IMR-90 (cell line): ENCODE results near the gene ADGRV1. TPM values are rescaled to one million over a fixed set of nuclear protein-coding genes. Genes with fewer than 3 reads are reported as not detected.

ENCODE experiments used
- ATAC-seq: fragments of 200-7000 bp; cut with Tn5 transposase; 2 replicates; pipeline ENCODE4 v1.9.1; 2020; ENCODE audit warnings: low read depth, mild to moderate bottlenecking, moderate library complexity
- BruUV-seq: library from RNA; stranded (reverse); fragments of 400-500 nt; replicated peaks from 2 replicates; lab custom pipeline; 2021; lab: Mats Ljungman, UMichigan
- CTCF ChIA-PET: fragments of 300-600 bp; formaldehyde crosslinking; extraction: SDS; loops from one replicate; lab custom pipeline; 2021; ENCODE audit warnings: antibody characterized with exemption; lab: Yijun Ruan, JAX
- POLR2A ChIA-PET: fragments of 300-600 bp; sonication (Branson Sonifier 250); formaldehyde crosslinking; loops from one replicate; lab custom pipeline; 2022; ENCODE audit warnings: antibody characterized with exemption; ENCODE audit not compliant: unreplicated experiment; lab: Charles Lee
- DNase-seq: peaks from one replicate; pipeline ENCODE4 v3.0.0; 2013
- H2AFZ ChIP-seq: replicated peaks from 2 replicates; pipeline ENCODE3; 2013; ENCODE audit warnings: low read length, mild to moderate bottlenecking; ENCODE audit not compliant: poor library complexity
- H2AK5ac ChIP-seq: 2 replicates; pipeline ENCODE4 v1.6.1; 2013; ENCODE audit warnings: low read depth, low read length, inconsistent platforms
- H2AK9ac ChIP-seq: replicated peaks from 2 replicates; pipeline ENCODE3; 2013; ENCODE audit warnings: mild to moderate bottlenecking, low read depth, low read length, moderate library complexity; ENCODE audit not compliant: poor library complexity
- H2BK120ac ChIP-seq: 2 replicates; pipeline ENCODE4 v1.6.1; 2013; ENCODE audit warnings: low read depth, low read length, inconsistent platforms
- H2BK15ac ChIP-seq: 3 replicates; pipeline ENCODE4 v1.6.1; 2013; ENCODE audit warnings: low read depth, low read length, inconsistent platforms
- H2BK20ac ChIP-seq: 2 replicates; pipeline ENCODE4 v1.6.1; 2013; ENCODE audit warnings: low read depth, mild to moderate bottlenecking, inconsistent platforms, low read length, moderate library complexity
- H2BK5ac ChIP-seq: 2 replicates; pipeline ENCODE4 v1.6.1; 2013; ENCODE audit warnings: mild to moderate bottlenecking, low read depth, low read length, inconsistent platforms; ENCODE audit not compliant: poor library complexity, severe bottlenecking
- H3K14ac ChIP-seq: replicated peaks from 2 replicates; pipeline ENCODE4 v1.6.1; 2013; ENCODE audit warnings: low read depth, low read length, inconsistent platforms
- H3K18ac ChIP-seq: 2 replicates; pipeline ENCODE4 v1.6.1; 2013; ENCODE audit warnings: low read depth, low read length, control low read depth
- H3K23ac ChIP-seq: 2 replicates; pipeline ENCODE4 v1.6.1; 2013; ENCODE audit warnings: low read depth, low read length, inconsistent platforms
- H3K27ac ChIP-seq: 2 replicates; pipeline ENCODE4 v1.5.1; 2013; ENCODE audit warnings: mild to moderate bottlenecking, control low read depth, low read length; ENCODE audit not compliant: insufficient read depth
- H3K27me3 ChIP-seq: 2 replicates; pipeline ENCODE4 v1.6.1; 2013; ENCODE audit warnings: low read length; ENCODE audit not compliant: control insufficient read depth, insufficient read depth
- H3K36me3 ChIP-seq: 2 replicates; pipeline ENCODE4 v1.6.1; 2013; ENCODE audit warnings: low read length, mixed read lengths; ENCODE audit not compliant: control insufficient read depth, insufficient read depth
- H3K4ac ChIP-seq: 2 replicates; pipeline ENCODE4 v1.6.1; 2013; ENCODE audit warnings: low read depth, low read length, inconsistent platforms
- H3K4me1 ChIP-seq: 2 replicates; pipeline ENCODE4 v1.6.1; 2013; ENCODE audit warnings: low read length, mixed read lengths; ENCODE audit not compliant: control insufficient read depth, insufficient read depth
- H3K4me2 ChIP-seq: 2 replicates; pipeline ENCODE4 v1.6.1; 2013; ENCODE audit warnings: low read depth, mild to moderate bottlenecking, control low read depth, low read length, moderate library complexity
- H3K4me3 ChIP-seq: 2 replicates; pipeline ENCODE4 v1.5.1; 2013; ENCODE audit warnings: low read depth, mild to moderate bottlenecking, control low read depth, low read length, moderate library complexity; ENCODE audit not compliant: insufficient read depth
- H3K56ac ChIP-seq: 2 replicates; pipeline ENCODE4 v1.6.1; 2013; ENCODE audit warnings: low read length, inconsistent platforms; ENCODE audit not compliant: insufficient read depth; ENCODE audit errors: extremely low read depth
- H3K79me1 ChIP-seq, 2 experiments: 2 replicates each; pipeline ENCODE4 v1.6.1; 2013; ENCODE audit warnings: low read length in 2 of 2, inconsistent platforms in 1 of 2, low read depth in 1 of 2
- H3K9ac ChIP-seq: 2 replicates; pipeline ENCODE4 v1.6.1; 2013; ENCODE audit warnings: low read depth, low read length, control low read depth
- H3K9me1 ChIP-seq: 2 replicates; pipeline ENCODE4 v1.6.1; 2013; ENCODE audit warnings: low read length, inconsistent platforms; ENCODE audit not compliant: insufficient read depth
- H3K9me3 ChIP-seq: 2 replicates; pipeline ENCODE4 v1.6.1; 2013; ENCODE audit warnings: low read length; ENCODE audit not compliant: control insufficient read depth, insufficient read depth
- H4K20me1 ChIP-seq: 2 replicates; pipeline ENCODE4 v1.6.1; 2013; ENCODE audit warnings: low read length, inconsistent platforms; ENCODE audit not compliant: insufficient read depth
- H4K5ac ChIP-seq: 2 replicates; pipeline ENCODE4 v1.6.1; 2013; ENCODE audit warnings: mild to moderate bottlenecking, low read depth, low read length, control low read depth
- H4K8ac ChIP-seq, 2 experiments: 2 replicates each; pipeline ENCODE4 v1.6.1; 2013; ENCODE audit warnings: low read depth in 2 of 2, low read length in 2 of 2, control low read depth in 1 of 2, inconsistent platforms in 1 of 2
- H4K91ac ChIP-seq: 2 replicates; pipeline ENCODE4 v1.6.1; 2013; ENCODE audit warnings: low read depth, low read length, inconsistent platforms; ENCODE audit not compliant: insufficient read depth
- SMC3 ChIP-seq: fragments of 150-350 bp; IDR thresholded peaks from 2 replicates; pipeline ENCODE4 v1.6.1; 2016; ENCODE audit warnings: low read depth, mild to moderate bottlenecking, antibody characterized with exemption, low read length, moderate library complexity
- USF2 ChIP-seq: fragments of 150-350 bp; IDR thresholded peaks from 2 replicates; pipeline ENCODE4 v1.6.1; 2017; ENCODE audit warnings: mild to moderate bottlenecking, antibody characterized with exemption, low read length, low read depth
- WGBS, 2 experiments: methylation state at CpG; one replicate each; pipeline versions ENCODE4 v1.1.5 to v1.1.7; 2013; ENCODE audit warnings: missing lambda C conversion rate in 2 of 2; ENCODE audit not compliant: insufficient read length in 1 of 2; ENCODE audit errors: extremely low coverage in 2 of 2; 5-methylcytosine and 5-hydroxymethylcytosine counted together
- dilution Hi-C: fragments of 300-500 bp; cut with HindIII; formaldehyde crosslinking; loops from one replicate; pipeline ENCODE4 v1.14.3; 2018; ENCODE audit warnings: low sequenced_read_pairs; ENCODE audit not compliant: unreplicated experiment
- in situ Hi-C: fragments of 300-500 bp; cut with MboI; formaldehyde crosslinking; loops from 3 replicates; pipeline ENCODE4 v1.14.3; 2019; ENCODE audit warnings: low sequenced_read_pairs, inconsistent platforms, mixed read lengths
- intact Hi-C: fragments of 100-400 bp; cut with micrococcal nuclease; formaldehyde crosslinking; loops from 2 replicates; pipeline ENCODE4 v1.10.0; 2022
- polyA plus RNA-seq, 3 experiments: library from polyadenylated mRNA; depleted of rRNA; stranded (reverse); fragments of >200 nt; gene quantifications; 2 replicates each; pipeline ENCODE4 v1.2.3, GENCODE V29; 2012; ENCODE audit warnings: low replicate concordance in 1 of 3
- total RNA-seq: library from RNA; depleted of rRNA; stranded (reverse); fragments of >200 nt; gene quantifications from 2 replicates; pipeline ENCODE4 v1.2.3, GENCODE V29; 2012

The ADGRV1 gene
- total and polyA plus RNA-seq, 2 of the 4 experiments (the other 2 are of a cell fraction), result under 0.01 TPM; not detected in 1

GRCh38 chr5:90746119-90746518 lies 187.5 kb downstream of the ADGRV1 start:
- H4K5ac ChIP-seq, result no peak overlapping the region
- H3K36me3 ChIP-seq, result no peaks in the 10 kb centered on the region
- H4K20me1 ChIP-seq, result no peaks in the 10 kb centered on the region
- no peak overlapping the region for H2BK120ac ChIP-seq
- H3K79me1 ChIP-seq, result no peaks in the 10 kb centered on the region
- in situ Hi-C loops (no loop called here), intact Hi-C loops (no loop called here), dilution Hi-C loops (no loop called here)
- no peaks in the 10 kb centered on the region for H3K9me3 ChIP-seq
- H2BK15ac ChIP-seq, result no peak overlapping the region
- ATAC-seq, result no peak
- no peak for DNase-seq
- no CpG with 5 or more reads among the region's 1 CpG for WGBS, 2 experiments
- H4K91ac ChIP-seq, result no peak overlapping the region
- H3K14ac ChIP-seq, result no peak overlapping the region
- H3K4me3 ChIP-seq, result no peak overlapping the region
- H3K4me1 ChIP-seq, result no peaks in the 10 kb centered on the region
- no peak overlapping the region for H3K23ac ChIP-seq
- no peak overlapping the region for H2BK5ac ChIP-seq
- H3K27me3 ChIP-seq, result no peaks in the 10 kb centered on the region
- H3K27ac ChIP-seq, result no peak overlapping the region
- H3K18ac ChIP-seq, result no peak overlapping the region
- TF ChIP-seq SMC3, result no peak
- no peak for TF ChIP-seq USF2
- H3K4ac ChIP-seq, result no peak overlapping the region
- no peak overlapping the region for H2BK20ac ChIP-seq
- H3K9ac ChIP-seq, result no peak overlapping the region
- no peak overlapping the region for H3K56ac ChIP-seq
- no peak overlapping the region for H2AK5ac ChIP-seq
- no peaks in the 10 kb centered on the region for H3K9me1 ChIP-seq
- H4K8ac ChIP-seq, result no peak overlapping the region
- no peak overlapping the region for H2AFZ ChIP-seq
- no peak overlapping the region for H2AK9ac ChIP-seq
- H3K4me2 ChIP-seq, result no peak overlapping the region
- ChIA-PET CTCF (no interaction called here), POLR2A (no interaction called here)
- no TSS peak for BruUV-seq
